ENCODE results near the gene SLCO3A1. TPM values are rescaled to one million over a fixed set of nuclear protein-coding genes. Genes with fewer than 3 reads are reported as not detected.

SLCO3A1 gene
- total RNA-seq, 1 donor, result 5.4 TPM

GRCh38 chr15:91857224-91857585 is 3.7 kb downstream of the SLCO3A1 start:
- no peak overlapping the region for H3K4me3 ChIP-seq (ENCODE audit: insufficient read depth, low read length)
- no peaks in the 10 kb centered on the region for H3K27me3 ChIP-seq (ENCODE audit: insufficient read depth, low read length)
- no peaks in the 10 kb centered on the region for H3K9me3 ChIP-seq (ENCODE audit: low read depth, low read length)
- H3K4me1 ChIP-seq (ENCODE audit: insufficient read depth, low read length), result peaks cover 7% of the 10 kb centered on the region
- no peak overlapping the region for H3K27ac ChIP-seq (ENCODE audit: low read depth, low read length)
- peaks cover 6% of the 10 kb centered on the region for H4K20me1 ChIP-seq (ENCODE audit: insufficient read depth, low read length)
- no peak overlapping the region for H2AFZ ChIP-seq (ENCODE audit: low read length)
- H3K36me3 ChIP-seq (ENCODE audit: insufficient read depth, low read length), result no peaks in the 10 kb centered on the region
- peaks cover 18% of the 10 kb centered on the region for H3K79me2 ChIP-seq (ENCODE audit: insufficient read depth, low read length)
- TF ChIP-seq CTCF (IDR thresholded peaks at IDR 0.05; ENCODE audit: extremely low read depth, low read depth, low read length), result no peak
- H3K4me2 ChIP-seq (ENCODE audit: insufficient read depth, low read length), result no peak overlapping the region
- DNase-seq (ENCODE audit: insufficient read length, low spot score, missing footprints), result no peak

- H3K36me3 ChIP-seq (ENCODE audit: insufficient read depth, low read length), result no peaks in the 10 kb centered on the region
- H3K4me1 ChIP-seq (ENCODE audit: insufficient read depth, low read length), result peaks cover 3% of the 10 kb centered on the region
- no peak for TF ChIP-seq CTCF (IDR thresholded peaks at IDR 0.05; ENCODE audit: extremely low read depth, low read depth, low read length)
- no peaks in the 10 kb centered on the region for H3K27me3 ChIP-seq (ENCODE audit: insufficient read depth, low read length)
- H3K27ac ChIP-seq (ENCODE audit: low read depth, low read length), result no peak overlapping the region
- peaks cover 6% of the 10 kb centered on the region for H4K20me1 ChIP-seq (ENCODE audit: insufficient read depth, low read length)
- DNase-seq (ENCODE audit: insufficient read length, low spot score, missing footprints), result peak; percentile 51
- H3K4me2 ChIP-seq (ENCODE audit: insufficient read depth, low read length), result no peak overlapping the region
- H2AFZ ChIP-seq (ENCODE audit: low read length), result no peak overlapping the region
- H3K9me3 ChIP-seq (ENCODE audit: low read depth, low read length), result no peaks in the 10 kb centered on the region
- no peak overlapping the region for H3K4me3 ChIP-seq (ENCODE audit: insufficient read depth, low read length)
- peaks cover 19% of the 10 kb centered on the region for H3K79me2 ChIP-seq (ENCODE audit: insufficient read depth, low read length)
Measured at GRCh38 chr15:91857772-91858171, 4.3 kb downstream of the SLCO3A1 start.

- no peaks in the 10 kb centered on the region for H3K27me3 ChIP-seq (ENCODE audit: insufficient read depth, low read length)
- TF ChIP-seq CTCF (IDR thresholded peaks at IDR 0.05; ENCODE audit: extremely low read depth, low read depth, low read length), result no peak
- peaks cover under 1% of the 10 kb centered on the region for H3K4me1 ChIP-seq (ENCODE audit: insufficient read depth, low read length)
- no peak overlapping the region for H2AFZ ChIP-seq (ENCODE audit: low read length)
- peak; percentile 14 for DNase-seq (ENCODE audit: insufficient read length, low spot score, missing footprints)
- H4K20me1 ChIP-seq (ENCODE audit: insufficient read depth, low read length), result no peaks in the 10 kb centered on the region
- no peaks in the 10 kb centered on the region for H3K36me3 ChIP-seq (ENCODE audit: insufficient read depth, low read length)
- H3K4me2 ChIP-seq (ENCODE audit: insufficient read depth, low read length), result no peak overlapping the region
- no peak overlapping the region for H3K27ac ChIP-seq (ENCODE audit: low read depth, low read length)
- H3K9me3 ChIP-seq (ENCODE audit: low read depth, low read length), result no peaks in the 10 kb centered on the region
- H3K79me2 ChIP-seq (ENCODE audit: insufficient read depth, low read length), result peaks cover 35% of the 10 kb centered on the region
- H3K4me3 ChIP-seq (ENCODE audit: insufficient read depth, low read length), result no peak overlapping the region
Measured at GRCh38 chr15:91860498-91860897, 7.0 kb downstream of the SLCO3A1 start.

- Histone ChIP-seq H2AFZ (ENCODE audit: low read length) (no peak overlapping the region), H3K79me2 (ENCODE audit: insufficient read depth, low read length) (peaks cover 35% of the 10 kb centered on the region), H3K4me2 (ENCODE audit: insufficient read depth, low read length) (no peak overlapping the region), H3K4me3 (ENCODE audit: insufficient read depth, low read length) (no peak overlapping the region), H3K36me3 (ENCODE audit: insufficient read depth, low read length) (no peaks in the 10 kb centered on the region), H3K27ac (ENCODE audit: low read depth, low read length) (no peak overlapping the region), H3K4me1 (ENCODE audit: insufficient read depth, low read length) (peaks cover 8% of the 10 kb centered on the region), H4K20me1 (ENCODE audit: insufficient read depth, low read length) (no peaks in the 10 kb centered on the region), H3K9me3 (ENCODE audit: low read depth, low read length) (no peaks in the 10 kb centered on the region), H3K27me3 (ENCODE audit: insufficient read depth, low read length) (no peaks in the 10 kb centered on the region)
- no peak for TF ChIP-seq CTCF (IDR thresholded peaks at IDR 0.05; ENCODE audit: extremely low read depth, low read depth, low read length)
- DNase-seq (ENCODE audit: insufficient read length, low spot score, missing footprints), result no peak
Measured at GRCh38 chr15:91861223-91861622, 7.7 kb downstream of the SLCO3A1 start.
